WI38 (cell line): Measurements from ENCODE around the gene NXF1.

Experiments
- H3K4me3 ChIP-seq: 2 replicates; pipeline ENCODE4 v1.5.1; 2011; ENCODE audit warnings: low read depth, mild to moderate bottlenecking, control low read depth, low read length
- TF ChIP-seq, protein P1 (sequence below): IDR thresholded peaks from 2 replicates; pipeline ENCODE4 v1.5.1; 2012; ENCODE audit warnings: low read depth, mild to moderate bottlenecking, control low read depth, low read length

Gene NXF1

DNA sequence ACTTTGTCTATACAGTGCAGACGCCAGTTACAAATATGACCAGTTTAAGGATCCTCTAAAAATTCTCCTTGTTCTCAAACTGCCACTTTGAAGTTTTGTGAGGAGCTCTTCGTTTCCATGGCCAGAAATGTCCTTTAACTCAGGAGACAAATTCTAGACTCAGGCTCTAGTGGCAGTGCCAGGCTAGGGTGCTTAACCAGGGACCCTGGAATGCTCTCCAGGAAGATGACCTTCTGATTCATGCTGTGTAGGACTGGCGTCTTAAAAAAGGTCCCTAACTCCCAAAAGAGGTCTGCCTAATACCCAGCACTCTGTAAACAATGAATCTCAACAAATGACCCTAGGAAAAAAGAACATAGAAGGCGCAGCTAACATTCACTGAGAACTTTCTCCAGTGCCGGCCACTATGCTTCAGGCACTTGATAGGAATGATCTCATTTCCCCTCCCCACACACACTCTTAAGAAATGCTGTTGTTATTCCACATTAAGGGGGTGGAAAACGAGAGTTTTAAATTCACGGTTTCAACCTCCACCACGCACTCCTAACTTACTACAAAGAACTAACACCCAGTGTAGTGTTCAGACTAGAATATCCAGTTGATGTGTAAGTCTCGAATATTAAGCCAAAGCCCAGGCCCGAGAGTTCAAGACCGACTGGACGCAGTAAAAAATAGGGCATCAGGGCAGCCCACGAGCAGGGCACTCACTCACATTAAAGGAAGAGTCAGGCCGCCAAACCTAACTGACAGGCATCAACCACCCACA lies 747 bp downstream of the NXF1 start:
- TF ChIP-seq, protein P1, sequence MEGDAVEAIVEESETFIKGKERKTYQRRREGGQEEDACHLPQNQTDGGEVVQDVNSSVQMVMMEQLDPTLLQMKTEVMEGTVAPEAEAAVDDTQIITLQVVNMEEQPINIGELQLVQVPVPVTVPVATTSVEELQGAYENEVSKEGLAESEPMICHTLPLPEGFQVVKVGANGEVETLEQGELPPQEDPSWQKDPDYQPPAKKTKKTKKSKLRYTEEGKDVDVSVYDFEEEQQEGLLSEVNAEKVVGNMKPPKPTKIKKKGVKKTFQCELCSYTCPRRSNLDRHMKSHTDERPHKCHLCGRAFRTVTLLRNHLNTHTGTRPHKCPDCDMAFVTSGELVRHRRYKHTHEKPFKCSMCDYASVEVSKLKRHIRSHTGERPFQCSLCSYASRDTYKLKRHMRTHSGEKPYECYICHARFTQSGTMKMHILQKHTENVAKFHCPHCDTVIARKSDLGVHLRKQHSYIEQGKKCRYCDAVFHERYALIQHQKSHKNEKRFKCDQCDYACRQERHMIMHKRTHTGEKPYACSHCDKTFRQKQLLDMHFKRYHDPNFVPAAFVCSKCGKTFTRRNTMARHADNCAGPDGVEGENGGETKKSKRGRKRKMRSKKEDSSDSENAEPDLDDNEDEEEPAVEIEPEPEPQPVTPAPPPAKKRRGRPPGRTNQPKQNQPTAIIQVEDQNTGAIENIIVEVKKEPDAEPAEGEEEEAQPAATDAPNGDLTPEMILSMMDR = no peak

DNA sequence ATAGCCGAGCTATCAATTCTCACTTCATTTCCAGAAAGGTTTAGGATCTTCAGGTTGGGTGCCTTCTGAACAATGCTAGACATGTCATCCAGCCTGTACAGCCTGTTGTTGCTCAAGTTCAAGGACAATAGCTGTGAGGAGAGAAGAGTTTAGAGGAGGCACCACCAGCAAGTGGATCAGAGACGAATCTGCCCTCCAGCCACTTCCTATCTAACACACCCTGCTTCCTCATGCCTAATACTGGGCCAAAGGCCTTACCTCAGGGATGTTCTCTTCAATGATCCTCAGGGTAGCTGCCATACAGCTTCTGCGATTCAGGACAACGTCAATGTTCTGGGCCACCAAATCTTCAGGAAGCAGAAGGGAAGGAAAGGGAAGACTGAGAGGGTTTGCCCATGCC lies 4.2 kb downstream of the NXF1 start:
- TF ChIP-seq, protein P1 = no peak
- no peak overlapping the region for H3K4me3 ChIP-seq

More for the DNA sequence above, 747 bp downstream of the NXF1 start:
- peak overlapping the region; percentile 95 for H3K4me3 ChIP-seq

DNA sequence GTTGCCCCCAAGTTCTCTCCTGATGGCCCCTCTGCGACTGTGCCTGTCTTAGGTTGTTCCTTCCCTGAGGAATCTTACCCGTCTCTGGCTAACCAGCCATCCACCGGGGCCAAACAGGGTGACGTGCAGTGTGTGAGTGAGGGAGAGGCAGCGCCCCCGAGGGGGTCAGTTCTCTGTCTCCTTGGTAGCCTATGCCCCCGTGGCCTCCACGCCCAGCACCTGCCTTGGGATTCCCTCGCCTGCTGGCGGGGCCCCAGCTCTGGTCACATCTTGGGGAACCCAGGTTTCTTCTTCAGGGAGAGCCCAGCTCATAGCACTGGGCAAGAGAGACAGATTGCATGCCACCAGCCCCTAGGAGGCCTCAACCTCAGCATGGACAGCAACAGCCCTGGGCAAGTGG lies 5.8 kb downstream of the NXF1 start:
- TF ChIP-seq, protein P1 = no peak
- H3K4me3 ChIP-seq = no peak overlapping the region

DNA sequence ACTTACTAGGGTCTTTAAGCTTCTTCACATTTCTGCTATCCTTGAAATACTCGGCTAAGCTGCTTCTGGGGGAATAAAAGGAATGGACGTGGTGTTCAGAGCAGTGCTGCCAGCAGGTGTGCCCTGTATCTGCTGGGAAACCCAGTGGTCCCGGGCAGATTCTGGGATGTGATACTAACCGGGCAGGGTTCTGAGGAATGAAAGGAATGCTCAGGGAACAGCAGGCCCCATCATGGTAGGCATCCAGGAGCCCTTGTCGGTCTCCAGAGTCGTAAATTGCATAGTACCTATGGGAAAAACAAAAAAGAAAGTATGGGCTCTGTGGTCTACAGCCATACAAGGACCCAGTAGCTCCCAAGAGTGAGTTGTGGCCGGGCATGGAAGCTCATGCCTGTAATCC lies 9.0 kb downstream of the NXF1 start:
- no peak overlapping the region for H3K4me3 ChIP-seq
- TF ChIP-seq, protein P1 = no peak

DNA sequence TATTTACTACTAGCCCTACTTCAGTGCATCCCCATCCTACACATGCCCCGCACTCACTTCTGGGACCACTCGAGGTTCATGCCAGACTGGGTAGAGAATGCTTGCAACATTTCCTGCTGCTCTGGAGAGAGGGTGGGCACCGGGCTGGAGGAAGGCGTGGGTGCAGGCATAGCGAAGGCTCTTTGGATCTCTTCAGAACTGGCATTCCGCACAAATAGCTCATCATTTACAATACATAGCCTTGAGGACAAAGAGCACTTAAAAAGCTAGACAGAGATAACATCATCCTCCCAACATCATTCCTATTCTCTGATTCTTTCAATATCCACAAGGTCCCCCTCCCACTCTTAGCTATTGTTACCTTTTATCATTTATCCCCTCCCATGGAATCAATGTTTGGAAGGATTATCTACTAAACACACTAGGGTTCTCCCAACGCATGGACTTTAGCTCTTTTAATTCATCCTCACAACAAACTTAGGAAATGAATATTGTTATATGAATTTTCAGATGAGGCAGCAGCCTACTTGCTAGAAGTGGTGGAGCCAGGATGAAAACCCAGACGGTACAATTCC lies 11.0 kb downstream of the NXF1 start:
- H3K4me3 ChIP-seq = no peak overlapping the region
- TF ChIP-seq, protein P1 = no peak

DNA sequence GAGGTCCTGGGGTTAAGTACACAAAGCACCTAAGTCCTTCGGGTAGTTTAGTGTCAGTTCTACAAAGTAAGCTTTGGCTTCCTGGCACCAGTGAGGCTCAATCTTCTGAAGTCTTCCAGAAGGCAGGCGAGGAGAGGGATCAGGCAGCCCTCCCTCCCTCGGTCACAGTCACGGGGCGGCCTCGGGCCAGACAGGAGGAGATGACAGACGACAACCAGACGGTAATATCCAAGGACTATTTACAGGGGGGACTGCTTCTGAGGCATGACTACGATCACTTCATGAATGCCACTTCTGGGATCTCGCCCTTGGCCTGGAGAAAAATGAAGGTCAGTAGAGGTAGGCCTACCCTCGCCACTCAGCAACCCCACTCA lies 13.1 kb downstream of the NXF1 start:
- H3K4me3 ChIP-seq = peak overlapping the region; percentile 83; the same call in 1 of the 2 replicates
- TF ChIP-seq, protein P1 = no peak

DNA sequence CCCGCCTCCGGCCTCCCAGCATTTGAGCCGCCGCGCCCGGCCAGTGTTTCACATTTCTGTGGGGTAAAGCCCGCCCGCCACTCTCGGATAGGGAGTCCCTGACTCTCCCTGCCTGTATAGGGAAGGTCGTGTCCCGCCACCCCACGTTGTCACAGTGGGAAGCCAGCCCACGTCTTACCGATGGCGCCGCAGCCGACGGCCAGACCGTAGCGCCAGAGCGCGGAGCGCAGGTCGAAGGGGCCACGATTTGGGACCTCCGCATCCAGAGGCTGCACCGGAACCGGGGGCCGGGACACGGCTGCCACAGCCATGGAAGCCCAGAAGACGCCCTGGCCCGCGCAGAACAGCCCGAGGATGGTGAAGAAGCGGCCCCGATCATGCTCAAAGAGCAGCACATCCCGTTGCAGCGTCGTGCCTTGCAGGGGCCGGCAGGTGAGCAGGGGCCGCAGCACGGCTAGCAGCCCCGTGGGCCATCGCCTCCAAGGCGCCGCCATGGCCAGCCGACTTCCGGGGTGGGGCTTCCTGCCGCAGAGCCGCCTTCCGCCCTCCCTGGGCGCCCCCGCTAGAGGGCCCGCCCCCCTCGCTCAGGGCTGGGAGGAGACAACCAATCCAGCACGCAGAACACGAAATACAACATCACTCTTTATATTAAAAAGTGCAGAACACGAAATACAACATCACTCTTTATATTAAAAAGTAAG lies 13.6 kb downstream of the NXF1 start, which contains the start of gene TMEM223:
Gene TMEM223, minus strand, starts transcription at position 506 of the 701 bp plus-strand sequence. Its CDS starts 12 bp downstream, at position 494.
- peak within 1 kb of the TSS; percentile 83 for H3K4me3 ChIP-seq
- TF ChIP-seq, protein P1 = no peak
